HG03066 (cell line): ENCODE results near the gene RSAD1.

Experiments
- ATAC-seq: cut with Tn5 transposase; IDR thresholded peaks from one replicate; pipeline ENCODE4 v1.9.1; 2021; ENCODE audit warnings: low read depth; ENCODE audit not compliant: unreplicated experiment

RSAD1 gene

GRCh38 chr17:50488880-50489279, 10.2 kb downstream of the RSAD1 start:
- ATAC-seq: no peak

DNA sequence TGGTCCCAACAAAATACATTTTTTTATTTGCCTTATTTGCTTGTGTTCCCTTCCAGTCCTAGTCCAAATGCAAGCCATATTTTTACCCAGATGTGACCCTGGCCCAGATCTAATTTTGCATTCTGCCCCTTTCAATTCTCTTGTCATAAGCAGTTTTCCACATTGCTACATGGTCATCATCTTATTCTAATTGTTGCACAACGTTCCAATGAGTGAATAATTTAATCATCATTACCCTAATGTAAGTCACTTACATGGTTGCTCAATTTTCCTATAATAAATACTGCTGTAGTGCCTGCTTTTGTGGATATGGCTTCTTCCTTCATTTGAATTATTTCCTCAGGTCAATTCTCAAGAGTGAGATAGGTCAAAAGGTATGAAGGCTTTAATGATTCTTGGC, 12.8 kb downstream of the RSAD1 start:
- no peak for ATAC-seq

- ATAC-seq: no peak
These were observed 13.6 kb downstream of the RSAD1 start for GRCh38 chr17:50492214-50492613.

- no peak for ATAC-seq
These were observed 15.1 kb downstream of the RSAD1 start for GRCh38 chr17:50493744-50494143.

DNA sequence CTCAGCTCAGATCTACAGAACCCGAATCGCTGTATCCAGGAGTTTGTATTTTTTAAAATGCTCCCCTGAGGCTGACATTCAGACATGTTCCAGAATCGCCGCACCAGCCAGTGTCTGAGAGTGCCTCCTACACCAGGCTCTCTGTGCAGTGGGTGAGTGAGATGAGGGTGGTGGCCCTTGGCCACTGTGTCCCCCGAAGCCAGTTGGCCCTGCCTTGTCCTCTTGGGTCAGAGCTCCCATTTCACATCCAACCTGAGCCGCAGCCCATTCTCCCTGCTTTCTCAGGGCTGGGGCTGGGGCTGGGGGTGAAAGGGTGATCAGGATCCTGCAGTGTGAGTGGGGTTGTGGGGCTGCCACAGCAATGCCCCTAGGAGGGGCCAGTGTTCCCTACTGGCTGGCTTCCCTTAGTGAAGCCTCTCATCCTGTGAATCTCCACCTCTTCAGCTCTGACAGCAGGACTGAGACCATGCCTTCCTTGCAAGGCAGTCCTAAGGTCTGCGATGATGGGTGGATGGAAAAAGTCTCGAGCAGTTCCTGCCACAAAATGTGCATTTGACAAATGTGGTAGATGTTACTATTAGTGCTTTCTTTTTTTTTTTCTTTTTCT, 16.7 kb downstream of the RSAD1 start:
- ATAC-seq: no peak

- ATAC-seq: no peak
These were observed 17.3 kb downstream of the RSAD1 start for GRCh38 chr17:50495918-50496317.

DNA sequence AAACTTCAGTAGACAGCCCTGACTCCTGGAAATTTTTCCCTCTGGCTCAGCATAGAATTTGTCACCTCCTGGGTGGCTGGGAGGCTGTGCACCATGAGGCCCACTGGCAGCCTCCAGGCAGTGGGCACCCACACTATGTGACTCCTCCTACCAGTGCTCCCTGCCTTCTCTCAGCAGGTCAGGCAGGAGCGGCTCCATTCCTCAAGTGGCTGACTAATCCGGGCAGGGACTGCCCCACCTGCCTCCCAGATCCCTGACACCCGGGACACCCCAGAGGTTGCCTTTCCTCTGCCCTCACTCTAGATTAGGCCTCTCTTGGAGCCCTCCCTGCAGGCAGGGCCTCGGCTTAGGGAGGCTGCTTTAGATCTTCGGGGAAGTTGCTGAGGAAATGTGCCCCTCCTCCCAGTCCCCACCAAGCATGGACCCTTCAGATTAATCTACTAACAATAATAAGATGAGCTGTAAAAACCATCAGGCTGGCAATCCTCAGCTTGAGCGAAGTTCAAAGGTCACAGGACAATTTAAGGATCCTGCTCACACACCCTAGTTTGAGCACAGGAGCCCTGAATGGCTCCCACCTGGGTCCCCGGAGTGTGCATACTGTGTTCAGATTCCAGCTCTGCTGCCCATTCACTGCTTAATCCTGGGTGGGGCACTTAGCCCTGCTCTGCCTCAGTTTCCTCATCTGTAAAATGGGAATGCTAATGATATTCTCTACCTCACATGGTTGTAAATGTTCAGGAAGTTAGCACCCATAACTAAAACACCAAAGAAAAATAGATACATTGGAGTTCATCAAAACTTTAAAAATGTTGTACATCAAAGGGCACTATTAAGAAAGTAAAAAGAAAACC, 19.6 kb downstream of the RSAD1 start:
- ATAC-seq: no peak

DNA sequence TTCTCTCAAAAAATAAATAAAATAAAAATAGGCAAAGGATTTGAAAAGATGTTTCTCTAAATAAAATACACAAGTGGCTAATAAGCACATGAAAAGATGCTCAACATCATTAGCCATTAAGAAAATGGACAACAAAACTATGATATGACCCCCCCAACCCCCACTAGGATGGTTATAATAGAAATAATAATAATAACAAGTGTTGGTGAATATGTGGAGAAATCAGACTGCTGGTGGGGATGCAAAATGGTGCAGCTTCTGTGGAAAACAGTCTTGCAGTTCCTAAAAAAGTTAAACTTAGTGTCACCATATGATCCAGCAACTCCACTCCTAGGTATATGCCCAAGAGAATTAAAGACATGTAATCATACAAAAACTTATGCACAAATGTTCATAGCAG, 20.6 kb downstream of the RSAD1 start:
- ATAC-seq: no peak

- ATAC-seq: no peak
These were observed 21.1 kb downstream of the RSAD1 start for GRCh38 chr17:50499721-50500120.

GRCh38 chr17:50501054-50501453, 22.4 kb downstream of the RSAD1 start:
- ATAC-seq: no peak

DNA sequence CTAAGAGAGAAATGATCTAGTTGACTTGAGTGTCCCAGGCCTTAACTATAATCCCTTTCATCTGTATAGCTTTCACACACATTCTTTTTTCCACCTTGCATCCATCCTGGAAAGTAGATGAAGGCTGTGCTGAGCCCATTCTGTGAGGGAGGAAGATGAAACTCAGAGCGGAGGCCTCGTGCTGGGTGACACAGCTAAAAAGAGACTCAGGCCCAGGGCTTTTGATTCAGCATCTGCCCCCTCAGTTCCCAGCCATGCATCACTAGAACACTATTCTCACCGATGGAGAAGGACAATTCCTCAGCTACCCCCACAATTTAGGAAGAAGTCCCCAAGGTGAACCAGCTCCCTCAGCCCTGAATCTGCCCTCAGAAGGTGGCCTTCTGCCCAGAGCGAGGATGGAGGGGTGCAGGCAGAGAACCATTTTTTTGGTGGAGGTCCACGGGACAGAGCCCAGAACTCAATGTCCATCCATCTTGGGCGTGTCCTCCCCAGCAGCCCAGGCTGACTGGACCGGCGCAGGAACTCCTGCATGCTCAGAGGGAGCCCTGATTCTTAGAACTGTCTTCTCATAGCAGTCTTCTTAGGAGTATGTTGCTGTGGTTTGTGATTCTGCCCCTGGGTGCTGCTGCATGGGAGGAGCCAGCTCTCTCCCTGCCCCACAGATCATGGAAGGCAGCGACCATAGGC, 23.8 kb downstream of the RSAD1 start:
- no peak for ATAC-seq

GRCh38 chr17:50505591-50506130, 27.0 kb downstream of the RSAD1 start:
- ATAC-seq: no peak

DNA sequence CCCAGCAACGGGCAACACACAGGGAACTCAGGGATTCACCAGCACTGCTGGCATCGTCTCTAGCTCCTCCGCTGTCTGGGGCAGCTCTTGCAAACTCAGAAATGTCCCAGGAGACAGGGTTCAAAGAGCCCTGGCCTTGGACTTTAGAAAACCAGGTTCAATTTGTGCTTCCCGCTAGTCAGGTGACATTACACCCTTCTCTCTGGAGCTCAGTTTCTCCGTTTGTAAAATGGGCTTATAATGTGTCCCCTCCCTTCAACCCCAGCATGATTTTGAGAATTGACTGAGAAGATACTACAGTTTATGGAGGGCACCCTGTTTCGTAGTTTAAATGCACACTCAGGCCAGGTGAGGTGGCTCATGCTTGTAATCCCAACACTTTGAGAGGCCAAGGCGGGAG, 27.6 kb downstream of the RSAD1 start:
- no peak for ATAC-seq

DNA sequence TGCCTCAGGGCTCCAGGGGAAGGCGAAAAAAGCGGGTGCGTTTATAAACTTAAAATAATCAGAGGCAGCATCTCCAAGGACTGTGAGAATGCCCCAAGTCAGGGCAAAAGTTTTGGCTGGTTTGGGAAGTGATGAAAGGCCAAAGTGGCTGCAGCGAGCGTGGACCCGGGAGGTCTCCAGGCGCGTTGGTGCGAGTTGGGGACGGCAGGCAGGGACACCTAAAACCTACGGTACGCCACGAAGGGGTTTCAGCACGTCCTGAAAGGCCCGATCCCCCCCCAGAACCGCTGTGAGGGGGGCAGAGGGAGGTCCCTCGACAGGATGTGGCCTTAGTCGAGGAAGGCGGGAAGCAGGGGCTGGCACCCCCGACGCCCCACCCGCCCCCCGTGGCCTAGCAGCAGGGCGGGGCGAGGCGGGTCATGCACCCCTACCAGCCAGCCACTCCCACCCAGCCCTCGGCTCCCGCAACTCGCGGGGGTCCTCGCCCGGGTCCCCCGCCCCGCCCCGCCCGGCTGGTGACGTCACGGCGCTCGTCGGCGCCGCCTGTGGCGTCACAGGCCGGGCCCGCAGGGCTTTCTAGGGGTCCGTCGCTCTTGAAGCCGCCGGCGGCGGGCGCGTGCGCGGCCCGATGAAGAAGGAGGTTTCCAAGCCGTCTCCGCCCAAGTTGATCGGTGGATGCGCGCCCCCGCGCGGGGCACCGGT, 29.4 kb downstream of the RSAD1 start, which contains the start of gene MYCBPAP:
Gene MYCBPAP (plus strand): TSS at position 569 of the 702 bp plus-strand sequence. CDS start 236 bp downstream, outside the sequence.
- ATAC-seq: no peak

DNA sequence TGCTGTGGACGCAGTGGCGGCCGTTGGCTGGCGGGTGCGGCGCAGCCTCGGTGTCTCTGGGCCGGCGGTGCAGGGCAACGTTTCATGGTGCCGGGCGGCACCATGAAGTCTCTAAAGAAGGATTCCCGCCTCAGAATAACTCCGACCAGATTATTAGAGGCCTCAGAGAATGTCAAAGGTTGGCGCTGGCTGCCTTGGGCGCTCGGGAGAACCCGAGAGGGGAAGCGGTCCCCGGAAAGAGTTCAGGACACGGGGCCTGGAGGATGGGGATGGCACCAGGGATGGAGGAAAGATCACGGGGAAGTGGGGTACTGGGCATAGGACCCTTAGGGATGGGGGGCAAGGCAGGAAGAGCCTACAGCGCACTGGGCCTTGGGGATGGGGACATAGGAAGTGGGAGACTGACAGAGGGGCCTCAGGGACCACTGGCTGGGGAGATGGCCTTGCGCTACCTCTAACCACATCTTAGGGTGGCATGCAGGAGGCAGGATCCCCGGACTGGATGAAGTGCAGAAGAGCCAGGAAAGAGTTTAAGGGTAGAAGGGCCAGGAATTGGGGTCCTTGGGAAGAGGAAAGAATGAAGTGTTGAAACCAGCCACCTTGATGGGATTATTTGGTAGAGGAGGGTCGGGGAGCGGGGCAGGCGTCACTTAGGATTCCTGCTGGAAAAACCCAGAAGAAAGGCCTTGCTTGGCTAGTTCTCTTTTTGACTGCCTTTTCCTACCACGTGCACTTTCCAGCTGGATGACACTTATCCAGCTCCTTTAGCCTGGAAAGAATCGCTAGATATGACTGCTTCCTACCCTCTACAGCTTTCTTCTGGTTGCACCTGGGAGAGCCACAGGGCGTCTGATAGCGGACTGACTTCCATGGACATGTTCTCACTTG, 30.2 kb downstream of the RSAD1 start:
- no peak for ATAC-seq

DNA sequence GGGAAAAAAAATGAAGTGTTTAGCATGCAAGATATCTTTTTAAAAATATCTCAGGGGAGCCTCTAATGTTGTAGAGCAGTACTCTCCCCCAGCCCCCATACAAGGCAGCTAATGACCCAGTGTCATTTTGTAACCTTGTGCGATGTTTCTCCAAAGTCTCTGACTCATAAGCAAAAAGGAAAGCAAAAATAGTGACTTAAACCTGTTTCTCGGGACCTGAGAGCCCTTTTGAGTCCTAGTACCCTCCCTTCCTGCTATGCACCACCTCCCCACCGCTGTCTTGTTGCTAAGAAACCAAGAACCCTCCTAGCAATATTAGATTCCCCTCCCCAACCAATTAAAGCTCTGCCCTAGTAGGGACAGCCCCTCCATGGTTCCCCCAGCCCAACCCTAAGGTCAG, 32.4 kb downstream of the RSAD1 start:
- ATAC-seq: no peak

DNA sequence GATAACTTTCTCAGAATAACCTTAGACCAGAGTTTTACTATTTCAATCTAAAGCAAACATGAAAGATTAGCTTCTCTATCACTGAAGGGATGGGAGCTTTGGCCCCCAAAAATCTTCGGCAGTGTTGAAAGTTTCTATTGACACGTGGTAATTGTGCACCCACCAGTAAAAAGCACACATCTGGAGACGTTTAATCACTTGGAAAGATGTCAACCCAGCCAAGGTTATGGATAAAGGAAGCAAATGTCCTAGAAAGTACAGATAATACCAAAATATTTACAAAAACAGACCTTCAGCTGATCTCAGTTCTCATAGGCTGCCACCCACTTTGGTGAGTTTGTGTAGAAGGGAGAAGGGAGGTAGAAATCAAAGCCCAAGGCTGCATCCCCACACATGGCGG, 34.8 kb downstream of the RSAD1 start:
- no peak for ATAC-seq

GRCh38 chr17:50514388-50514787, 35.7 kb downstream of the RSAD1 start:
- no peak for ATAC-seq

GRCh38 chr17:50514936-50515702, 36.5 kb downstream of the RSAD1 start:
- ATAC-seq: no peak
